Activated CD4-positive, alpha-beta T cell treated with anti-CD3 and anti-CD28 coated beads for 1 hour (primary cell): ENCODE data around the gene PLXNB2.

Experiments used
- DNase-seq: peaks from one replicate; pipeline ENCODE4 v3.0.0-alpha.2; 2020

The PLXNB2 gene

DNA sequence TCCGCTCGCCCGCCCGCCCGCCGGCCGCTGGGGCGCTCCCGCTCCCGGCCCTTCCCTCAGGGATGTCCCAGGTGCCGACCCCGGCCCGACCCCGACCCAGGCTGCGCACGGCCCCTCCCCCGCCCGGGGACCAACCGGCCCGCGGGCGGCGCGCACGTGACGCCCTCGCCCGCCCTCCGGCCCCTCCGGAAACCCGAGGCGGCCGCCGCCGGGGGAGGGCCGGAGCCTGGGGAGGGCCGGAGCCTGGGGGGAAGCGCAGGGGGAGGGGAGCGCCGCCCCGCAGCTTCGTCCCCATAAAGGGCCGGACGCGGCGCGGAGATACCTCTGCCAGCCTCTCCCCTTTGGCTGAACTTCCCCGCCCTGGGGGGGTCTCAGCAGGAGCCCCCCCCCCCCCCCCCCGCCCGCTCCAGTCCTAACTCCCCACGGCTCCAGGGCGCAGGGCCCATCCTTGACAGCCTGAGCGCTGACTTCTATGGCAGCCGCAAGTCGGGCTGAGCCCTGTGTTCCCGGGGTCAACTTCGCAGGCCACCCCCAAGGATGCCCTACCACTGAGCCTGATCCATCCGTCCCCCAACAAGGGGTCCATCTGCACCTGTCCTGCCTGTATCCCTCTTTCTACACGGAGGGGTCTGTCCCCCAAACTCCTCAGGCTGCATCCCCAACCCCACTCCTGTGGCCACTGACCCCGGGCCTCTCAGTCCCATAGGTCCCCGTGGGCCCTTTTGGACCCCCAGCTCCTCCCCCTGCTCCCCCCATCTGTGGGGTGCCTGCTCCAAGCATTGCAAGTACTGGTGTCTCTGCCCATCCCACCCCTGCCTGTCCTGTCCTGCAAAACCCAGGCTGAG is 45.6 kb downstream of the PLXNB2 start, which contains the start of gene MAPK12:
MAPK12 (minus strand) TSS at position 69 of the 845 bp plus-strand sequence. CDS start 174 bp downstream, outside the sequence.
- DNase-seq: no peak

DNA sequence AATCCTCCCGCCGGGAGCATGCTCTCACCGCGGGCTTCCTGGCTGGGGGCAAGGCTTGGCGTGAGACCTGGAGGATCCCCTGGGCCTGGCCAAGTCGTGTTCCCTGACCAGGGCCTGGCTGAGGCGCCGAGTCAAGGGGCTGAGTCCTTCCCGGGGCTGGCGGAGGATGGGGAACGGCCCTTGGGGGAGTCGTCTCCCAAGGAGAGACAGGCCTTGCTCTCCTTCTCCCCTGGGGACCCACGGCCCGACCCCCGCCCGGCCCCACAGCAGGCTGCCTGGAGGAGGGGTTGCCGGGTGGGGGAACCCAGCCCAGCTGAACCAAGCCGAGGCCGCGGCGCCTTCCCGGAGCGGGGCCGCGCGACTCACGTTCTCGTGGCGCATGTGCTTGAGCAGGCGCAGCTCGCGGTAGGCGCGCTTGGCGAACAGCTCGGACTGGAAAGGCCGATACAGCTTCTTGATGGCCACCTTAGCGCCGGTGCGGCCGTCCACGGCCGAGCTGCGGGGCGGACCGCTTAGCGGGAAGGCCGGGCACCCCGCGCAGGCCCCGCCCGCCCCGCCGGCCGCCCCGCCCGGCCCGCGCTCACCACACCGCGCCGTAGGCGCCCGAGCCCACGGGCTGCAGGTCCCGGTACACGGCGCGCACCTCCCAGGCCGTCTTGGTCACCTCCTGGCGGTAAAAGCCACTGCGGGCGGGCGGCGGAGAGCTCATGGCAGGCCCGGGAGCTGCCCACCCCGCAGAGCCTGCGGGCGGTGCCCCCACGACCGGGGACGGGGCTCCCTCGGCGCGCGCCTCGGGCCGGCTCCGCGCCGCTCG is 46.4 kb downstream of the PLXNB2 start:
- DNase-seq: no peak

DNA sequence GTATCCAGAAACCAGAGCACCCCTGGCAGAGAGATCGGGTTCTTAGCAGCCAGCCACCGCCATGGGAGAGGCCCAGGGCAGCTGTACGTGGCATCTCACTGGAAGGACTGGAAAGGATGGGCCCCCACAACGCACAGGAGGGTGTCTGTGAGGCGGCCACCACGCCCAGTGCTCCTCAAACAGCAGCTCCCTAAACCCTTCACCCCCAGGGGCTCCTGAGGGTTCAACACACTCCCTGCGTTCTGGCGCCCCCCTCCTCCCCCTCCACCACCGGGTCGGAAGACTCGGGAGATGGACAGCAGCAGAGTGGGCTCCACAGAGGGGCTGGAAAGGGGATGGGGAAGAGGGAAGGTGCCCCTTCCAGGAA is 47.0 kb downstream of the PLXNB2 start:
- DNase-seq: no peak

DNA sequence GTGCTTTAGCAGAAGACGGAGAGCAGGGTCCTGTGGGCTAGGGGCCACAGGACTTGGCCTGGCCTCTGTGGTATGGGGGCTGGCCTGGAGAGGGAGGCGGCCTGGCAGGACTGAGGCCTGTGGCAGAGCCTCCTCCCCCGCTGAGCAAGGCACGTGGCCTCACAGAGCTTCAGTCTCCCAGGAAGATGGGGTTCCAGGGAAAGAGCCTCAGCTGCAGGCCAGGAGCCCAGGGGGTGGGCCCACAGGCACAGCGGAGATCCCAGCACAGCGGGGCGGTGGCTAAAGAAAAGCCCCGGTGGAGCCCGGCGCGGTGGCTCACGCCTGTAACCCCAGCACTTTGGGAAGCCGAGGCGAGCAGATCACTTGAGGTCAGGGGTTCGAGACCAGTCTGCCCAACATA is 48.1 kb downstream of the PLXNB2 start:
- DNase-seq: no peak

DNA sequence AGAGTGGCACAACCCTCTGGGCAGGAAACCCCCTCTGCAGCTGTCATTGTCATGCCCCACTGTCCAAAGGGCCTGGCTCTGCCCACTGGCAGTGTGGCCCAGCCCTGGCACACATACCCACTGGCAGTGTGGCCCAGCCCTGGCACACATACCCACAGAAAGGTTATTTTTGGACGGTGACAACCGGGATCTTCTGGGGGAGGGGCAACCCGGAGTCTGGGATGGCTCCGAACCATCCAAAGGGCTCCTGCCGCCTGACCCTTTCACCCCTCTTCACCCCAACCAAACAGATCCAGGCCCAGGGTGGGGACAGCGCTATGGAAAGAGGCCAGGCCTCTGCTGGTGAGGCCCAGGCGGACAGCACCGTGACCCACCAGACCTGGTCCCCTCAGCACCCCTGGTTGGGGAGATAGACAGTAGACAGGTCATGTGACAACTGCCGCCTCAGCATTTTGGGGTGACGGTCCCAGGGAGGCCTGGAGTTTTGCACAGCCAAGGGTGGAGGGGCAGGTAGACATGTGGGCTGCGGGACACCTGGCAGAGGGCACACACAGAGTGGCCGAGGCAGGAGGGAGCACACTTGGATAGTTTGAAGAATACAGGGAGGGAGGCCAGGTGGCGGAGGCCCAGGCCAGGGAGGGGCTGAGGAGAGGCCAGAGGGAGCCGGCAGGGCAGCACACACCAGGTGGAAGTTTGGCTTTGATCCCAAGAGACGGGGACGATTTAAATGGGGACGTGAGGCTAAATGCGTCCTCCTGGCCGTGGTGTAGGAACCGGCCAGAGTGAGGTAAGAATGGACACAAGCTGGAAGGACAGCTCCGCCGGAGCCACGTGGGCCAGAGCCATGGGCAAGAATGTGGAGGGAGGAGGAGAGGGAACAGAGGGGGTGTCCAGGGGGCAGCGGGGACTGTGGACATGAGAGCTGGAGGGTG is 48.8 kb downstream of the PLXNB2 start:
- no peak for DNase-seq

DNA sequence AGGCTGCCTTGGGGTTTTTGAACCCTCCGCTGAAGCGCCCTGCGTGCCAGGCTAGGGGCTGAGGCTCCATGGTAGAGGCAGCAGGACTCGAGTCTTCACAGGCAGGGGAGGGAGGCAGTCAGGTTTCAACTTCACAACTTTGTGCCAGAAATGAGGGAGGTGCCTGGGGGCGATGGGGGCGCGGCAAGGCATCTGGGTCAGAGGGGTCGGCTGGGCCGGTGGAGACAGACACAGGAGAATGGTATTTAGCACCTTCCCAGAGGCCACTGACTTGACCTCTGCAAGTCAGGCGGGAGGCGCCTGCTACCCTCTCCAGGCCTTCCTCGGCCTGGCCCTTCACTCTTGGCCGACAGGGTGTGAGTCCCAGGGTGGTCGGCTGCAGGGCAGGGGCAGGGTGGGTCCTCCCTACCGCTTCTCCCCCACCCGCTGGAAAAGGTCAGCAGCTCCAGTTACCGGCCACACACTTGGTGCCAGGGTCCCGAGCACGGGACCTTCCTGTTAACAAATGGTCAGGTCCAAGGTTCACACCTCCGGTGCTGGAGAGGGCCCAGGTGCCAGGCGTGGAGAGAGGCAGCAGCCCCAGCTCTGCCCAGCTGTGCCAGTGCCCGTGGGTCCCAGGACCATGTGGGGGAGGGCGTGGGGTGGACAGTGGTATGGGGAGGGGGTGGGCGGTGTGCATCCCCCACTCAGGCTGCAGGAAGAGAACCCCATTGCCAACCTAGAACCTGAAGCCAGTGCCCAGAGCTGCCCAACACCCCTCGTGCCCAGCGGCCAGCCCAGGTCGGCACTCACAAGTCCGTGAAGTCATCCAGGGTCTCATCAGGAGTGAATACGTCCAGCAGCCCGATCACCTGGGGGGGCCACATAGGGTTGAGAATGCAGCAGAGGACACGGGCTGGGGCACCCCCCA is 49.7 kb downstream of the PLXNB2 start:
- DNase-seq: no peak

DNA sequence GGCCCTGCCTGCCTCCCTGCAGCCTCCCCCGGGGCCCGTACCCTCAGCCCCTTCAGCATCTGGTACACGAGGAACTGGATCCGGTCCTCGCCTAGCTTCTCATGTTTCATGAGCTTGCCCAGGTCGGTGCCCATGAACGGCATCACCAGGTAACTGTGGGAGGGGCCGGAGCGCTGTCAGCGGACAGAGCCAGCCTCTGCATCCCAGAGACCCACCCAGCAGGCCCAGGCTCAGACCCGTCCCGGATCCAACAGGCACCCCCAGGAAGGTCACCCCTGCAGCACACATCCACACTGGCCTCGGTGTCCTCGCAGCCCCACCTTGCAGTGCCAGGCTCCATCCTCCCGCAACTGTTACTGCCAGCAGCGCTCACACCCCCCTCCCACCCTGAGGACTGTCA is 50.4 kb downstream of the PLXNB2 start:
- DNase-seq: no peak

DNA sequence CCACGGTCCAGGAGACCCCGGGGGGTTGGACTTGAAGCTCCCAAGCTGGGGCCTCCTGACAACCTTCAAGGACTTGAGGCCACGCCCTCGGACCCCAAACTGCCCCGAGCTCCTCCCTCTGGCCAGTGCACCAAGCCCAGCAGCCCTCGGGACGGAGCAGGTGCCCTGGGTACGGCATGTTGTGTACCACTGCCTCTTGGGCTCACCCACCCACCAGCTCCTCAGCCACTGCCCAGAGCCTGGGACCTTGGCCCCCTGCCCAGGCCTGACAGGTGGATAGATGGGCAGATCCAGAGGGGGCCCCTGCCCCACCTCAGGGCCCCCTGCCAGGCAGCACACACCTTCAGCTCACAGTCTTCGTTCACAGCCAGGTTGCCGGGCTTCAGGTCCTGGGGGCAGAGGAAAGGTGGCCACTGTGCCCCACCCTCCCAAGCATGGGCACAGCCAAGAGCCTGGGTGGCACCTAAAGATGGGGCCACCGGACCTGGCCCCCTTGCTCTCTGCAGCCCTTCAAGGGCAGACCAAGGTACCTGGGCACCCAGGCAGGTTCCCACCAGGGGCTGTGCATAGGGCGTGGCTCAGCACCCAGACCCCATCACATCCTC is 51.1 kb downstream of the PLXNB2 start:
- no peak for DNase-seq

DNA sequence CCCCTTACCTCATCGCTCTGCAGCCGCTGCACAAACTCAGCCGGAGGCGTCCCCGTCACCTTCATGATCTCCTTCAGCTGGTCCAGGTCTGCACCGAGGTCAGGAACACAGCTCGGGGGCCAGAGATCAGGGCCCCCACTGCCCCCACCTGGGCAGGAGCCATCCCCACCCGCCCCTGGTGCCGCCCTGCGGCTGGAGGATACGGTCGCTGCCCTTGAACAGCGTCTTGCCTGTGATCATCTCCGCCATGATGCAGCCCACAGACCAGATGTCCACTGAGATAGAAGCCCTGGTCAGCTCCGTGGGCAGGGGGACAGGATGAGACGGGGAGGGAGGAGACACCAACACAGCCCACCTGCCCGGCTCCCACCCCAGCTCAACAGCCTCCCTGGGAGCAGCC is 51.8 kb downstream of the PLXNB2 start:
- no peak for DNase-seq

DNA sequence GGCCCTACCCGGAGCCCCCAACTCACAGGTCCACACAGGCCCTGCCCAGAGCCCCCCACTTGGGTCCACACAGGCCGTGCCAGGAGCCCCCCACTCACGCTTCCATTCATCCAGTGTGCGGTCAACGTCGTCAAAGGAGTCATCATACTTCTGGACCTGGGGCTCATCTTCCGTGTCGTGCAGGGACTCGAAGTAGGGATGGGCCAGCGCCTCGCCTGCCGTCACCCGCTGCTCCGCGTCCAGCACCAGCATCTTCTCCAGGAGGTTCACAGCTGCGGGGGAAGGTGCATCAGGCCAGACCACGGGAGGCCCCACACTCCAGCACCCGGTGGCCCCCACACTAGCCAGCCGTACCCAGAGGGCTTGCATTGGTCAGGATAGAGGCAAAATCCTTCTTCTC is 52.3 kb downstream of the PLXNB2 start:
- no peak for DNase-seq

DNA sequence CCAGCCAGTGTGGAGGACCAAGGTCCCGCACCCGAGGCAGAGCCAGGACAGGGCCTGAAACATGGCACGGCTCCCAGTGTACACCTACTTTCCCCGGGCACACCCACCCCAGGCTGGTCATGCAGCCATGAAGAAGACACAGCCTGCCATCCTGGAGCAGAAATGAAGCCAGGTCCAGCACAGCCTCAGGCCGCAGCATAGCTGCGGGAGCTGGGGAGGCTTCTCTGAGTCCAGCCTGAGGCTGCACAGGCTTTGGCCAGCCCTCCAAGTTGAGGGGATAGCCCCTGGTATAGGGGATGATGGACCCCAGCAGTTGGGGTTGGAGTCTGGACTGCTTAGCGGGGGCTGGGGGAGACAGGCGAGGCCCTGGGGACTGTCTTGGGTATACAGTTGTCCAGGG is 53.5 kb downstream of the PLXNB2 start:
- DNase-seq: no peak

DNA sequence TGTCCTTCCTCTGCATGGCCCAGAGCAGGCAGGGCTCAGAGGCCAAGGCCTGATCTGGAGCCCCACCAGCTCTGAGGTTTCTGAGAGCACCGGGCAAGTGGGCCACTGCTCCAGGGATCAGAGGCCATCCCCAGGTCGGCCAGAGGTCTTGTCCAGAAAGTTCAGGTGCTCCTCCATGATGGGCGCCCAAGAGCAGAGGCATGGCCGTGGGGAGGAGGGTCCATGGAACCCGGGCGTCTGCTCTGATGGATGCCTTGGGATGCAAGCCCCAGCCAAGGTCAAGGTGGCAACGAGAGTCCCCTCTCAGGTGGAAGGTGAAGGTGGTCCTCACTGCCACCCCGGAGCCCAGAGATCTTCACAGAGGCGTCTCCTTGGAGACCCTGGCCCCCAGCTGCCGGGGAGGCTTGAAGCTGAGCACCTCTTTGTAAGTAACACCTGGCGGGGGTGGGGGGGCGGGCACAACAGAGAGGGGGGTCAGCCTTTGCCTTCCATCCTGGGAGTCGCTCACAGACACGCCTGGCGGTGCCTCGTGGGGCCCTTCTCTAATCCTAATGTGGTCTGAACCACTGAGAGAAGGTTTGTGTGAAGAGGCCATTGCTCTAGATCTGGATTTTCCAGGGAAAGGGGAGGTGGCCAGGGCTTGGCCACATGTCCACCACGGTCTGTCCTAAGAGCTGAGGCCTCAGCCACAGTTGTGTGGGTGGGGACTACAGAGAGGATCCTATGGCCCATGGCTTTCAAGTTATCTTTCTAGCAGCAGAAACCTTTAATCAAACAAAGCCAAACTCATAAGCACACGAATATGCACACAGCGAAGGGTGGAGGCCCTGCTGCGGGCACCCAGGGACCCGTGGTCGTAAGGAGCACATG is 54.2 kb downstream of the PLXNB2 start:
- DNase-seq: no peak

DNA sequence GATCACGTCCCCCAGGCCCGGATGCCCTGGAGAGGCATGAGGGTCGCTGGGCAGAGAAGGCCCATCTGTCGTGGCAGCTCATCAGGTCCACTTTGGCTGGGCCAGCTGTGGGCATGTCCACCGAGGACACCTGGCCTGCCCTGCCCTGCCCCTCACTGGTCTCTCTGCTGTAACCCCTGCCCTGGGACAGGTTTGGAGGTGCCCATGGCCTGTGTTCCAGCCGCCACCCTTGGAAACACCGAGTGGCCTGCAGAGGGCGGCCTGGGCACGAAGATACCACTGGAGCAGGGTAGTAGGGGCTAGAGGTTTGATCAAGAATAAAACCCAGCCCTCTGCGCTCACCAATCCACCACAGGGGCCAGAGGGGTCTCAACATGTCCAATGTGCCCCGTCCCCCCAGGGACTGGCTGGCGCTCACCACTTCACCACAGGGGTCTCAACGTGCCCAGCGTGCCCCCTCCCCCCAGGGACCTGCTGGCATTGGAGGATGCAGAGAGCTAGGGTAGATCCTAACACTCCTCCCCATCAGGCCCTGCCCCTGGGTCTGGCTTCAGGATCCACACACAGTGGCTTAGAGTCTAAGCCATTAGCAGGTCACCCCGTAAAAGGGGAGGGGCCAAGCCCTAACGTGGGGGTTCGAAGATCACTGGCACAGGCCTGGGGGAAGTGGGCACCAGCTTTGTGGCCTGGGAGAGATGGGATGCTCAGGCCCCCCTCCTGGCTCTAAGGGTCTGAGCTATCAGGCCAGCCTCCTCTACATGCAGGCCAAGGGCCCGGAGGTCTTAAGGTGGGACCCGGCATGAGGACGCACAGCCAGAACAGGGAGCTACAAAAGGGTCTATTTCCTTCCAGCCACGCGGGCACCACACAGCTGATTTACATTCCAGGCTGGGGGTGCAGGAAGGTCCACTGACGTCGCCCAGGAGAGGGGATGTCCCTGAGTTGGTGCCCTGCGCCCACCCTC is 55.1 kb downstream of the PLXNB2 start:
- peak; percentile 63 for DNase-seq

DNA sequence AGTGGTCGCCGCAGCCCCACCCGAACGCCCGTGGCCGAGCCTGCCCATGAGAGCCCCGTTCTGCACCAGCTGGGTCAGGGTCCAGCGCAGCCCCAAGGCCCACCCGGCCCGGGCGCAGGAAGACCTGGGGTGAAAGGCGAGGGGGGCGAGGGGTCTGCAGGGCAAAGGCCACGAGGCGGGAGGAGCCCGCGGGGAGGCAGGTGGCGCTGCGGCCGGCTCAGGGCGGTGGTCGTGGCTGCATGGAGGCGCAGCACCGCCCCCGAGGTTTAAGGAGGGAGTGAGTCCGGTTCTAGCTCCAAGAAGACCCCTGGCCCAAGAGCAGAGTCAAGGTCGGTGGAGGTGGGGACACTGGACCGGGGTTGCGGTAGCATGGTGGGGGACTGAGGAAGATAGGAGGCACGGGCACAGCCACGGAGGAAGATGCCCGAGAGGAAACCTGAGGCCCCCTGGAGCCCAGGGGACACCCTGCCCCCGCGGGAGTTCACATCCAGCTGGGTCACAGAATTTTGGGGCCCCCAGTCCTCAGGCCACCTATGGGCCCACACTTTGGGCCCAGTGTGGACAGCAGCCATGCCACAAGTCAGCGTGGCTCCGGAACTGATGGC is 55.9 kb downstream of the PLXNB2 start:
- no peak for DNase-seq

DNA sequence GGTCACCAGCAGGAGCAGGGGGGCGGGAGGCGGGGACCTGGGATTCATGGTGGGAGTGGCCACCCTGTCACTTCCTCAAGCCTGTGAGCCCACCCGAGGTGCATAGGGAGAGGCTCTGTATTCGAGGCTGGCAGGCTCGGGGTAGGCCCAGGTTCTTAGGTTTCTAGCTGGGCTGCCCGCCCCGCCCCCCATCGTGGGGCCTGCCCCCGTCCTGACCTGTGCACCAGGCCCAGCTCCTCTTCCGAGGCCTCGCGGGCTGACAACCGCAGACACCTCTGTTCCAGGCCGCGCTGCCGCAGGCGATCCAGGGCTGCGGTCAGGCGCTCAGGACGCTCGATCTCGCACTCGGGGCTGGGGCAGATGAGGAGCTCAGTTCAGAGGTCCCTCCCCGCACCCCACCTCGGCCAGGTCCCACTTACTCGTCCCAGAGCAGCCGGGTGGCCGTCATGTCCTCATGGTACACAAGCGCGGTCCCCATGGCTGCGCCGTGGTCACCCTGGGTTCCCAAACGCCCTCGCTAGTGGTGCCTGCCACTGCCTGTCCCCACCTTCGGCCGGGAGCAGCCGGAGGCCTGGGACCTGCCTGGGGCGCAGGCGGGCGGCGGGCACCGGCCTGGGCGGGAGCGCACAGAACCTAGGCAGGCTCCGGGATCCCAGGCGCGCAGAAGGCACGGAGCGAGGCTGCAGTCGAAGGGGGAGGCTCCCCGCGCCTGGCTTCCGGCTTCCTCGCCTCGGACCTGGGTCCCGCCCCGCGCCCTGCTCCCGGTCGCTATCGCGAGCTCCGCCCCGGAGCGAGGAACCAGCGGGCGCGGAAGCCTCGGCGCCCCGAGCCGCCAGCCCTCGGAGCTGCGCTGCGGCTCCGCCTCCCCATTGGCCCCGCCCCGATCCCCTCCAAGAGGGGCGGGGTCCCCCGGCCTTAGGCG is 56.6 kb downstream of the PLXNB2 start, which contains the start of gene HDAC10:
HDAC10 (minus strand) TSS at position 711 of the 922 bp plus-strand sequence; CDS start at position 478, 233 bp downstream.
- peak; percentile 61 for DNase-seq

DNA sequence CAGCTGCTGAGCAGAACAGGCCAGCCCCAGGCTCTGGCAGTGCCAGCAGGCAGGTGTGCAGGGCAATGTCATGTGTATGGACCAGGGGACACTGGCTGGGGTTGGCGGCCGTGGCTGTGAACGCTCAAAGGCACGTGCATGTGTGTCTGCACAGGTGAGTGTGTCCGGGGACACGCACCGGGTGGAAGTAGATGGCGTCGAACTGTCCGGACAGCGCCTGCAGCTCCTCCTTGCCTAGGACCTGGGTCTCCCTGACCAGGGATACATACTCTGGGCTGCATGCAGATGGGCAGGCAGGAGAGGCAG is 57.2 kb downstream of the PLXNB2 start:
- DNase-seq: no peak
